Measurements from ENCODE around the gene SMYD5.

DNA sequence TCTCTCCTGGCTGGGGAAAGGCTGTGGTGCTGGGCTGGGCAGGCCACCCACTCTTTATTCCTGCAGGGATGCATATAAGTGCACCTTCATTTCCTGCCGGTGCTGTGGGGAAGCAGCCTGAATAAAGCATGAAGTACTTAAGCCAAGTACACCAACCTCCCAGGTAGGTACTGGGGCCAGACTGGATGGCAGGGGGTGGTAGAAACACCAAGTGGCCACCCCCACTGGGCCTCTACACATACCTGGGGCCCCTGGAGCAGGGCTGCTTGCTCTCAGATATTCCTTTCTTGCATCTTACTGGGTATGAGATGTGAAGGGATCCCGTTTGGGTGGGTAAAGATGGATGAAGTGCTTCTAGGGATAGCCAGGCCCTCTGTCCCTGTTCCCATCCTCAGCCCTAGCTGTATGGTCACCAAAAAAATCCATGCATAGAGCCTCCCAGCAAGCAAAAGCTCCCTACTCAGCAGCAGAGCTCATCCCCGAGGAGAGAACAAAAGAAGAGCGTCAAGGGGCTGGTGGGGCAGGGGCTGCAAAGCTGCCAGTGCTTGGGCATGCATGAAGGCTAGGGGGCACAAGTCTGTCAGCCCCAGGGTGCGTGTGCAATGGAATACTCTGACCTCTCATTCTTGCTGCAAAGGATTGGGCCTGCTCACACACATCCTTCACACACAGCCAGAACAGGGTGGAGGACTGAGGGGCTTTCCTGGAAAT is 42.0 kb downstream of the SMYD5 start:
- TF ChIP-seq TAF1 (IDR thresholded peaks at IDR 0.05; ENCODE audit: borderline replicate concordance, low read depth, low read length) (no peak), SIN3A (IDR thresholded peaks at IDR 0.05; ENCODE audit: borderline replicate concordance, low read depth, low read length) (no peak)
- TF ChIP-seq, protein P1, sequence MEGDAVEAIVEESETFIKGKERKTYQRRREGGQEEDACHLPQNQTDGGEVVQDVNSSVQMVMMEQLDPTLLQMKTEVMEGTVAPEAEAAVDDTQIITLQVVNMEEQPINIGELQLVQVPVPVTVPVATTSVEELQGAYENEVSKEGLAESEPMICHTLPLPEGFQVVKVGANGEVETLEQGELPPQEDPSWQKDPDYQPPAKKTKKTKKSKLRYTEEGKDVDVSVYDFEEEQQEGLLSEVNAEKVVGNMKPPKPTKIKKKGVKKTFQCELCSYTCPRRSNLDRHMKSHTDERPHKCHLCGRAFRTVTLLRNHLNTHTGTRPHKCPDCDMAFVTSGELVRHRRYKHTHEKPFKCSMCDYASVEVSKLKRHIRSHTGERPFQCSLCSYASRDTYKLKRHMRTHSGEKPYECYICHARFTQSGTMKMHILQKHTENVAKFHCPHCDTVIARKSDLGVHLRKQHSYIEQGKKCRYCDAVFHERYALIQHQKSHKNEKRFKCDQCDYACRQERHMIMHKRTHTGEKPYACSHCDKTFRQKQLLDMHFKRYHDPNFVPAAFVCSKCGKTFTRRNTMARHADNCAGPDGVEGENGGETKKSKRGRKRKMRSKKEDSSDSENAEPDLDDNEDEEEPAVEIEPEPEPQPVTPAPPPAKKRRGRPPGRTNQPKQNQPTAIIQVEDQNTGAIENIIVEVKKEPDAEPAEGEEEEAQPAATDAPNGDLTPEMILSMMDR (IDR thresholded peaks at IDR 0.05) = no peak
- TF ChIP-seq, protein P2, sequence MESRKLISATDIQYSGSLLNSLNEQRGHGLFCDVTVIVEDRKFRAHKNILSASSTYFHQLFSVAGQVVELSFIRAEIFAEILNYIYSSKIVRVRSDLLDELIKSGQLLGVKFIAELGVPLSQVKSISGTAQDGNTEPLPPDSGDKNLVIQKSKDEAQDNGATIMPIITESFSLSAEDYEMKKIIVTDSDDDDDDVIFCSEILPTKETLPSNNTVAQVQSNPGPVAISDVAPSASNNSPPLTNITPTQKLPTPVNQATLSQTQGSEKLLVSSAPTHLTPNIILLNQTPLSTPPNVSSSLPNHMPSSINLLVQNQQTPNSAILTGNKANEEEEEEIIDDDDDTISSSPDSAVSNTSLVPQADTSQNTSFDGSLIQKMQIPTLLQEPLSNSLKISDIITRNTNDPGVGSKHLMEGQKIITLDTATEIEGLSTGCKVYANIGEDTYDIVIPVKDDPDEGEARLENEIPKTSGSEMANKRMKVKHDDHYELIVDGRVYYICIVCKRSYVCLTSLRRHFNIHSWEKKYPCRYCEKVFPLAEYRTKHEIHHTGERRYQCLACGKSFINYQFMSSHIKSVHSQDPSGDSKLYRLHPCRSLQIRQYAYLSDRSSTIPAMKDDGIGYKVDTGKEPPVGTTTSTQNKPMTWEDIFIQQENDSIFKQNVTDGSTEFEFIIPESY (IDR thresholded peaks at IDR 0.05; ENCODE audit: borderline replicate concordance, low read depth) = no peak

Data from SK-N-SH (cell line).